DOHH2 (cell line): Measurements from ENCODE around the gene SFXN5.

Experiments used
- EZH2phosphoT487 ChIP-seq: fragments of 200-600 bp; sonication (generic); IDR thresholded peaks from 2 replicates; pipeline ENCODE4 v1.6.1; 2017; ENCODE audit warnings: borderline replicate concordance, mild to moderate bottlenecking, antibody characterized with exemption, low read length, moderate library complexity, mixed read lengths
- TF ChIP-seq, protein P1 (sequence below): fragments of 200-600 bp; sonication (generic); IDR thresholded peaks from one replicate; pipeline ENCODE4 v1.5.1; 2014; ENCODE audit warnings: antibody characterized with exemption, mild to moderate bottlenecking, low read depth, low read length; ENCODE audit not compliant: poor library complexity, severe bottlenecking

- TF ChIP-seq, protein P1, sequence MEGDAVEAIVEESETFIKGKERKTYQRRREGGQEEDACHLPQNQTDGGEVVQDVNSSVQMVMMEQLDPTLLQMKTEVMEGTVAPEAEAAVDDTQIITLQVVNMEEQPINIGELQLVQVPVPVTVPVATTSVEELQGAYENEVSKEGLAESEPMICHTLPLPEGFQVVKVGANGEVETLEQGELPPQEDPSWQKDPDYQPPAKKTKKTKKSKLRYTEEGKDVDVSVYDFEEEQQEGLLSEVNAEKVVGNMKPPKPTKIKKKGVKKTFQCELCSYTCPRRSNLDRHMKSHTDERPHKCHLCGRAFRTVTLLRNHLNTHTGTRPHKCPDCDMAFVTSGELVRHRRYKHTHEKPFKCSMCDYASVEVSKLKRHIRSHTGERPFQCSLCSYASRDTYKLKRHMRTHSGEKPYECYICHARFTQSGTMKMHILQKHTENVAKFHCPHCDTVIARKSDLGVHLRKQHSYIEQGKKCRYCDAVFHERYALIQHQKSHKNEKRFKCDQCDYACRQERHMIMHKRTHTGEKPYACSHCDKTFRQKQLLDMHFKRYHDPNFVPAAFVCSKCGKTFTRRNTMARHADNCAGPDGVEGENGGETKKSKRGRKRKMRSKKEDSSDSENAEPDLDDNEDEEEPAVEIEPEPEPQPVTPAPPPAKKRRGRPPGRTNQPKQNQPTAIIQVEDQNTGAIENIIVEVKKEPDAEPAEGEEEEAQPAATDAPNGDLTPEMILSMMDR = no peak
- TF ChIP-seq EZH2phosphoT487 = no peak
Observed at GRCh38 chr2:72921853-72922252, 149.7 kb downstream of the SFXN5 start.
